HFFc6 (cell line): Measurements from ENCODE around the gene PRAMEF4. TPM values are rescaled to one million over a fixed set of nuclear protein-coding genes. Genes with fewer than 3 reads are reported as not detected.
"Not testable (repeated sequence)": the region's sequence is repeated elsewhere in the genome, so short reads cannot be mapped to it uniquely, and the experiment has no call there.

ENCODE experiments used
- DNase-seq: peaks from one replicate; pipeline ENCODE4 v3.0.0-alpha.2; 2018
- H3K27ac Mint-ChIP-seq: 2 replicates; pipeline ENCODE4 v1.8.0; 2020; ENCODE audit warnings: mild to moderate bottlenecking, mixed read lengths
- H3K27me3 Mint-ChIP-seq: 2 replicates; pipeline ENCODE4 v1.8.0; 2021; ENCODE audit warnings: mild to moderate bottlenecking, moderate library complexity, mixed read lengths; ENCODE audit not compliant: insufficient read depth
- H3K36me3 Mint-ChIP-seq: 2 replicates; pipeline ENCODE4 v1.8.0; 2021; ENCODE audit warnings: low read depth, mixed read lengths
- H3K4me1 Mint-ChIP-seq: 2 replicates; pipeline ENCODE4 v1.8.0; 2020; ENCODE audit warnings: low read depth, mixed read lengths
- H3K4me3 Mint-ChIP-seq: 2 replicates; pipeline ENCODE4 v1.8.0; 2020; ENCODE audit warnings: mild to moderate bottlenecking, moderate library complexity, mixed read lengths
- H3K9me3 Mint-ChIP-seq: 2 replicates; pipeline ENCODE4 v1.8.0; 2020; ENCODE audit warnings: mild to moderate bottlenecking, mixed read lengths
- long read RNA-seq: library from polyadenylated mRNA; unstranded; transcript quantifications from one replicate; pipeline ENCODE4 v2.0.0, GENCODE V29; 2019
- total RNA-seq, 6 experiments: library from RNA; stranded (reverse); fragmentation: NEBNext Ultra II Directional; extraction: Animal tissue kit (Norgen Biotek cat#: 25700); gene quantifications; 2 replicates in 1 of 6; 3 replicates in 5 of 6; pipeline ENCODE4 v1.2.3, GENCODE V29; 2021

PRAMEF4 gene
- total RNA-seq: not detected
- long read RNA-seq: 0 reads

DNA sequence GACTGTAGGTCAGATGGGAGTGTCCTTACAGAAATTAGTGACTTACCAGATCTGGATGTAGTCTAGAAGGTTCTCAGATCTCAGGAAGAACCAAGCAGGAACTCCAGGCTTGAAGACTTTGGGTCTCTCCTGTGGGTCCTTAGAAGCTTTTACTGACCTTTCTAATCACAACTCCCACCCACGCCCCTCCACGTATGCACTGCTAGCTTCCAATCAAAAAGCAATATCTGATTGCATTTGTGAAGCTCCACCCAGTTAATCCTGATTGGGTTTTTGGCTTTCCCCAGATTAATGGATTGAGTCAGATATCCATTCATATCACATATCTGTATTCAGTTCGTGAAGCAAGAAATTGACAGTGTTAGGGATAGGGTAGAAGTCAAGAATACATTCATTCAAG is at the start of gene PRAMEF4:
TSS of gene PRAMEF4 (minus strand) at position 101 of the 400 bp plus-strand sequence. CDS start 2,807 bp downstream, outside the sequence.
- not testable (repeated sequence) for H3K27ac Mint-ChIP-seq, H3K4me3 Mint-ChIP-seq, H3K36me3 Mint-ChIP-seq, H3K9me3 Mint-ChIP-seq, H3K27me3 Mint-ChIP-seq, H3K4me1 Mint-ChIP-seq, DNase-seq

DNA sequence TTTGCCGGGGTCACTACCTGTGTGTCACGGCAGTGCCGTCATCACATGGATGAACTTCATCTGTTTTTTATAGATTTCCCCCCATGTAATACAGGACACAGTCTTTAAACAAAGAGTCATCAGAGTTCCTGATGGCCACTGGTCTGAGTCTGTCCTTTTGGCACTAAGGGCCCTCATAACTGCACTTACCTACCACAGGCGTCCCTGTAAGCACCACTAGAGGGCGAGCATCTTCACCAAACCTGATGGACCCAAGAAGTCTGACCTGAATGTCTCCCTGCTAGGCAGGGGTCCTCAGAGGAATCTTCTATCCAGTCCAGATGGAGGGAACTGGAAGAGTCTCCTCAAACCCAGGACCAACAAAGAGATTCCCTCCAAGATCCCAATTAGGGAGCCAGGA is 38.4 kb upstream of the PRAMEF4 start:
- not testable (repeated sequence) for H3K27ac Mint-ChIP-seq, H3K4me3 Mint-ChIP-seq, H3K9me3 Mint-ChIP-seq, H3K4me1 Mint-ChIP-seq, H3K27me3 Mint-ChIP-seq, H3K36me3 Mint-ChIP-seq, DNase-seq

DNA sequence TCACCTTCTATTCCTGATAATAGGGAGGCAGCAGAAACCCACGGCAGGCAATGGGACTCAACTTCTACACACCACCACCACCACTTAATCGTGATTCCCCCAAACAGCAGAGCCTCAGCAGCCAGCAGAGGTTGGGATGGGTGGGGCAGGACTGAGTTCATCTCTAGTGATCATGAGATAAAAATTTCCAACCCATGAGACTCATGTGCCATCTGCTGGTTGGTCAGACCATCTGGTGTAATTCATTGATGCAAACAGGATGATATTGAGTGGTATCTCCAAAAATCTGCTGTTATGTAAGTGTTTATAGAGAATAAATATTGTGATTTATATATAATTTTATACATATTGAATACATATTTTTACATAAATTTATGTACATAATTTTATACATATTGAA is 35.7 kb upstream of the PRAMEF4 start:
- not testable (repeated sequence) for H3K4me1 Mint-ChIP-seq, H3K27ac Mint-ChIP-seq, H3K36me3 Mint-ChIP-seq, H3K4me3 Mint-ChIP-seq, H3K27me3 Mint-ChIP-seq, H3K9me3 Mint-ChIP-seq, DNase-seq

DNA sequence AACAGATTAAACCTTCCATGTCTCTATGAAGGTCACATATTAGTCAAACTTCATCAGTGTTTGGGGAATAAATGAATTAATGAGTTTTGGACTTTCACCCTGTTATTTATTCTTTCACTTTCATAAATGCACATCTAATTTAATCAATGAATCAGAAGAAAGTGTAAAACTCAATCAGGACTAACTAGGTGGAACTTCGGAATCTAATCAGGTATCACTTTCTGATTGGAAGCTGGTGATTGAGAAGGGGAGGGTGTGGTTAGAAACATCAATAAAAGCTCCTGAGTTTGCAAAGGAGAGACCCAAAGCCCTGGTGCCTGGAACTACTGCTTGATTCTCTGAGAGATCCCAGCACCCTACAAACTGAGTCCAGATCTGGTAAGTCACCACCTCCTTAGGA is 30.3 kb upstream of the PRAMEF4 start, which contains the start of gene PRAMEF7:
TSS of gene PRAMEF7 (plus strand) at position 301 of the 400 bp plus-strand sequence. CDS start 1,083 bp downstream, outside the sequence.
- not testable (repeated sequence) for H3K9me3 Mint-ChIP-seq, H3K4me3 Mint-ChIP-seq, H3K27ac Mint-ChIP-seq, H3K27me3 Mint-ChIP-seq, H3K36me3 Mint-ChIP-seq, DNase-seq, H3K4me1 Mint-ChIP-seq

DNA sequence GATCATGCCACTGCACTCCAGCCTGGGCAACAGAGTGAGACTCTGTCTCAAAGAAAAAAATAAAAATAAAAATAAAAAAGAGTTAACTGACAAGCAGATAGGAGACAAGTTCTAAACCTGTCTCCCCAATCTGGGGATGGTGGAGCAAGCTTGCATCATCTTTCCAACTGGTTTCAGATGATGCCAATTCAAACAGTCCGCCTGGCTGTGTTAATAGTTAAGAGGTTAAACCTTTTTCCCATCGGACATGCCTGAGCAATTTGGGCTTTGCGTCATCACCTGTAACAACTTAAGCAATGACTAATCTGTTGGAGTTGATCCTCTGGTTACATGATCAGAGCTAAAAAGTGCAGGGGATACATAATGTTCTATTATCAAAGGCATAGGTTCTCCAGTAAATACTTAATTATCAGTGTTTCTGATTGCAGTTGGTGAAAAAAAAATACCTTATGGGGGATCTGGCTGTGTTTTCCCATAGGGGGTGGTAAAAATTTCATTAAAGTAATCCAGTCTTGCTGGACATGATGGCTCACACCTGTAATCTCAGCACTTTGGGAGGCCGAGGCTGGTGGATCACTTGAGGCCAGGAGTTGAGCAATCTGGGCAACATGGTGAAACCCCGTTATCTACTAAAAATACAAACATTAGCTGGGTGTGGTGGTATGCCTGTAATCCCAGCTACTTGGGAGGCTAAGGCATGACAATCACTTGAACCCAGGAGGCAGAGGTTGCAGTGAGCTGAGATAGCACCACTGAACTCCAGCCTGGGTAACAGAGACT is 18.0 kb upstream of the PRAMEF4 start:
- not testable (repeated sequence) for H3K4me1 Mint-ChIP-seq, DNase-seq, H3K27me3 Mint-ChIP-seq, H3K4me3 Mint-ChIP-seq, H3K9me3 Mint-ChIP-seq, H3K27ac Mint-ChIP-seq, H3K36me3 Mint-ChIP-seq

DNA sequence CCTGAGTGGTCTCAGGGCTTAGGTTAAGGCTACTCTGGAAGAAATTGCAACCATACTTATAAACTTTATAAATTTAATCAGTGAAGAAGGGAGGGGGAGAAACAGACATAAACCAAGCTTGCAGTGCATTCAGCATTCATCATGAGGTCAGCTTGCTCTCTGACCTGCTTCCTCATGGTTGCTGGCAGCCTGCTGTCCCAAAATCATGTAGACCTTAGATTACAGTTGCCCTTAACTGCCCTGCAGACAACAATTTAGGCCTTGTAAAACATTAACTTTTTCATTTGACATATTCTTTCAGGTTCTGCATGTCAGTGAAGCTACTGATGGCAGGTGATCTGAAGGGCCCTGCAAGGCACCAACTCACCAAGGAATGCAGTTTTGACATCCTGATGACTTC is 13.2 kb upstream of the PRAMEF4 start:
- not testable (repeated sequence) for H3K27ac Mint-ChIP-seq

DNA sequence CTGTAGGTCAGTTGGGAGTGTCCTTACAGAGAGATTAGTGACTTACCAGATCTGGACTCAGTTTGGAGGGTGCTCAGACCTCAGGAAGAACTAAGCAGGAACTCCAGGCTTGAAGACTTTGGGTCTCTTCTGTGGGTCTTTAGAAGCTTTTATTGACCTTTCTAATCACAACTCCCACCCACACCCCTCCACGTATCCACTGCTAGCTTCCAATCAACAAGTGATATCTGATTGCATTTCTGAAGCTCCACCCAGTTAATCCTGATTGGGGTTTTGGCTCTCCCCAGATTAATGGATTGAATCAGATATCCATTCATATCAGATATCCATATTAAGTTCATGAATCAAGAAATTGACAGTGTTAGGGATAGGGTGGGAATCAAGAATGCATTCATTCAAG is 12.2 kb upstream of the PRAMEF4 start, which contains the start of gene PRAMEF10:
TSS of gene PRAMEF10 (minus strand) at position 101 of the 400 bp plus-strand sequence. CDS start 2,423 bp downstream, outside the sequence.
- not testable (repeated sequence) for H3K27ac Mint-ChIP-seq, H3K9me3 Mint-ChIP-seq, H3K4me3 Mint-ChIP-seq, H3K36me3 Mint-ChIP-seq, H3K4me1 Mint-ChIP-seq, H3K27me3 Mint-ChIP-seq, DNase-seq

More for the DNA sequence above, 13.2 kb upstream of the PRAMEF4 start:
- H3K27me3 Mint-ChIP-seq, H3K4me1 Mint-ChIP-seq, H3K4me3 Mint-ChIP-seq, H3K36me3 Mint-ChIP-seq, DNase-seq, H3K9me3 Mint-ChIP-seq: not testable (repeated sequence)

DNA sequence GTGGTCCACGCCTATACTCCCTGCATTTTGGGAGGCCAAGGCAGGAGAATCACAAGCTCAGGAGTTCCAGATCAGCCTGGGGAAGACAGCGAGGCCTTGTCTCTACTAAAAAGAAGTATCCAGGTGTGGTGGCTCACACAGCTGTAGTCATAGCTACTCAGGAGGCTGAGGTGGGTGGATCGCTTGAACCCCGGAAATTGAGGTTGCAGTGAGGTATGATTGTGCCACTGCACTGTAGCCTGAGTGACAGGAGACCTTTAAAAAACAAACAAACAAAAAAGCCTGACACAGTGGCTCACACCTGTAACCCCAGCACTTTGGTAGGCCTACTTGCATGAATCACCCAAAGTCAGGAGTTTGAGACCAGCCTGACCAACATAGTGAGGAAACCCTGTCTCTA is 7.5 kb downstream of the PRAMEF4 start:
- not testable (repeated sequence) for H3K27ac Mint-ChIP-seq, H3K9me3 Mint-ChIP-seq, H3K4me1 Mint-ChIP-seq, H3K4me3 Mint-ChIP-seq, DNase-seq, H3K36me3 Mint-ChIP-seq, H3K27me3 Mint-ChIP-seq

DNA sequence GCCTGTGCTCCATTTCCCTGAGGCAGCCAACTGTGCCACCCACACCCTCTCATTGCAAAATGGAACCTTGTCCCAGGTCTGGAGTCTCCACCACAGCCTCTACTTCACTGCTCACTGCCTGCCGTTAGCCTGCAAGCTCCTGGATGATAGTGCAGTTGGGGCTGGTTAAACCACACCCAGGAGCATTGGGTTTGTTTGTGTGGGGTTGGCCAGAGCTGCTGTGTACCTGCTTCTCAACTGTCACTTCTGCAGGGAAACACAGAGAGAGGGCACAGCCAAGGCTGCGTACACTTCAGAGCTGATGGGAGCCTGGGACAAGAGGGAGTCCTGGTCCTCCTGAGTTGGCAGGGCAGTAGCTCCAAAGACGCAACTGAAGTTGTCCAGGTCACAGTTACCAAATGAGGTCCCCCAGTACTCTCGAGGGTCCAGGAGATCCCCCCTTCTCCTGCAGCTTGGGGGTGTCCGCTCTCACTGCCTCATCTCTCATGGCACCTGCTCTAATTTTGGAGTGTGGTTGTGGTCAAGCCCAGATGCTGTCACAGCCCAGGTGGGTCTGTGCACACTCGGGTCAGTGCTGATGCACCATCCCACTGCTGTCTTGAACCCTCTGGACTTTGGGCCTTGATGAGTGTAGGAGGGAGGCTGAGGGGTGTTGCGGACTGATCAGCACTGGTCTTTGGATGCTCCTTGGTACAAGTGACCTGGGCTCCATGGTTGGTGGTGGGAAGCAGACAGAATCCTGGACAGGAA is 22.7 kb downstream of the PRAMEF4 start:
- H3K36me3 Mint-ChIP-seq, H3K27ac Mint-ChIP-seq, H3K4me1 Mint-ChIP-seq, H3K27me3 Mint-ChIP-seq, H3K4me3 Mint-ChIP-seq, DNase-seq: not testable (repeated sequence)
- peaks cover 13% of the 10 kb centered on the region for H3K9me3 Mint-ChIP-seq

DNA sequence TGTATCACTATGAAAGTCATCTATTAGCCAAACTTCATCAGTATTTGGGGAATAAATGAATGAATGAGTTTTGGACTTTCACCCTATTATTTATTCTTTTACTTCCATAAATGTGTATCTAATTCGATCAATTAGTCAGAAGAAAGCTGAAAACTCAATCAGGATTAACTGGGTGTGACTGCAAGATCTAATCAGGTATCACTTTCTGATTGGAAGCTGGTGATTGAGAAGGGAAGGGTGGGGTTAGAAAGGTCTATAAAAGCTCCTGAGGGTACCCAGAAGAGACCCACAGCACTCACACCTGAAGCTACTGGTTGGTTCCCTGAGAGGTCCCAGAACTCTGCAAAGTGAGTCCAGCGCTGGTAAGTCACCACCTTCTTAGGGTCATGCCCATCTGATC is 29.2 kb downstream of the PRAMEF4 start, which contains the start of gene PRAMEF2:
TSS of gene PRAMEF2 (plus strand) at position 301 of the 400 bp plus-strand sequence. CDS start 1,924 bp downstream, outside the sequence.
- not testable (repeated sequence) for H3K36me3 Mint-ChIP-seq, H3K4me3 Mint-ChIP-seq, H3K27me3 Mint-ChIP-seq, H3K4me1 Mint-ChIP-seq, H3K27ac Mint-ChIP-seq, DNase-seq
- H3K9me3 Mint-ChIP-seq: peaks cover 29% of the 10 kb centered on the region
